H1 (cell line): ENCODE results near the gene WRAP53. TPM values are rescaled to one million over a fixed set of nuclear protein-coding genes. Genes with fewer than 3 reads are reported as not detected.

Source experiments
- ASH2L ChIP-seq: fragments of 200-600, 300-600 bp; sonication (generic); IDR thresholded peaks from one replicate; pipeline ENCODE4 v1.7.1; 2017; ENCODE audit warnings: low read length
- CEBPB ChIP-seq: IDR thresholded peaks from 2 replicates; pipeline ENCODE4 v1.6.1; 2012; ENCODE audit warnings: low read depth, low read length
- FOSL1 ChIP-seq: IDR thresholded peaks from 2 replicates; pipeline ENCODE4 v1.6.1; 2011; ENCODE audit warnings: mild to moderate bottlenecking, low read depth, low read length, moderate library complexity; ENCODE audit not compliant: insufficient read depth
- GTF2F1 ChIP-seq: IDR thresholded peaks from 2 replicates; pipeline ENCODE4 v1.6.1; 2012; ENCODE audit warnings: low read depth, low read length, improper control_type of control experiment, borderline replicate concordance
- HDAC2 ChIP-seq, 2 experiments: fragments of 300-600 bp in 1 of 2; sonication (generic) in 1 of 2; IDR thresholded peaks; 2 replicates each; pipeline ENCODE4 v1.6.1; 2011 to 2012; ENCODE audit warnings: low read depth in 2 of 2, low read length in 2 of 2, mild to moderate bottlenecking in 2 of 2, moderate library complexity in 2 of 2, borderline replicate concordance in 1 of 2, inconsistent platforms in 1 of 2
- JUND ChIP-seq: IDR thresholded peaks from 2 replicates; pipeline ENCODE4 v1.6.1; 2011; ENCODE audit warnings: mild to moderate bottlenecking, improper control_type of control experiment, low read length
- MAFK ChIP-seq: IDR thresholded peaks from 2 replicates; pipeline ENCODE4 v1.6.1; 2012; ENCODE audit warnings: low read depth, mild to moderate bottlenecking, improper control_type of control experiment, low read length
- NRF1 ChIP-seq: IDR thresholded peaks from 2 replicates; pipeline ENCODE4 v1.6.1; 2011; ENCODE audit warnings: mild to moderate bottlenecking, low read depth, low read length, improper control_type of control experiment
- POLR2AphosphoS5 ChIP-seq: IDR thresholded peaks from 2 replicates; pipeline ENCODE4 v1.6.1; 2011; ENCODE audit warnings: low read depth, low read length
- polyA plus RNA-seq, 7 experiments: library from polyadenylated mRNA; depleted of rRNA in 3 of 7; stranded (reverse) in 5 of 7; unstranded in 2 of 7; fragments of >200 nt in 5 of 7; fragments of 200-250 nt in 2 of 7; gene quantifications; 1 replicate in 5 of 7; 2 replicates in 1 of 7; 4 replicates in 1 of 7; pipeline versions ENCODE4 v1.2.1 to v1.2.3, GENCODE V29; 2011 to 2013; ENCODE audit warnings: missing spikeins in 2 of 7, mixed read lengths in 2 of 7
- total RNA-seq: library from RNA; stranded (reverse); fragmentation: NEBNext Ultra II Directional; extraction: Animal tissue kit (Norgen Biotek cat#: 25700); gene quantifications from 2 replicates; pipeline ENCODE4 v1.2.1, GENCODE V29; 2021
- TF ChIP-seq, protein P1 (sequence below): fragments of 300-600 bp; sonication (generic); IDR thresholded peaks from 2 replicates; pipeline ENCODE4 v1.7.1; 2012; ENCODE audit warnings: low read length, moderate library complexity, mild to moderate bottlenecking, inconsistent platforms; ENCODE audit not compliant: insufficient replicate concordance

The WRAP53 gene
- total and polyA plus RNA-seq, 2 of the 8 experiments (the other 6 are each of a cell fraction or from before 2014, with no cell fraction given) = 29.2 to 30.1 TPM

DNA sequence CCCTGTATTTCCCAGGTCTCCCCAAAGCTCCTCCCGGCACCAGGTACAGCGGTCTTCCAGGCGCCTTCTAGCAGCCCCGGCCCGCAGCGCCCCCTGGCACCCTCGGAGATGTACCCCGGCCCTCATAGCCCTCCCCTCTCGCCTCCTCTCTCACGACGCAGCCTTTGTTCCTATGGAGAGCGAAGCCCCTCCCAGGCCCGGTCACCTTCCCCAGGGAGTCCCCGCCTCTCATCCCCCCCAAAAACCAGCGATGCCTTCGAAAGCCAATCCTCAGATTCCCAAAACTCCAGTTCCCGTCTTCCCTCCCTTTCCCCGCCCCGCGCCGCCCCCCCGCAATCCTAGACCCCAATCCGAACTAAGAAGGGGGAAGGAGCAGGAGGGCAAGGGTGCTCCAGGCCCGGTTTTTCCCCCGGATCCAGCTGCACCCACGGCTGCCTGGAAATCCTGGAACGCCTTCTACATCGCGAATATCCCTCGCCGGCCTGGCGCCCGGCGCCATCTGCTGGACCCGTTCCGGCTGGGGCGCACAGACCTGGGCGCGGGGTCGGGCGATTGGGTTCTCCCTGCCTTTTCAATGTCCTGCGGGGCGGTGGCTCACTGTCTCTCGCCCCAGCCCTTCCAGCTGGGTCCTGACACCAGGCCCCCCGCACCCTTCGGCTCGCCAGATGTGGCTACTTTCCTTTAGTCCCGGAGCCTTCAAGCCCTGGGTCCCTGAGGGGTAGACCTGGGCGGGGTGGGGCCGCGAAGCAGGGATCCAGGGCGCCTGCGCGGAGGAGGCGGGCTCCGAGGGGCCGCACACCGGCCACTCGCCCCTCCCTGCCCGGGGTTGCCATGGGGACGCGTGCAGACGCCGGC lies 28.9 kb downstream of the WRAP53 start, which contains the start of gene DNAH2 (continued):
- TF ChIP-seq HDAC2 (IDR thresholded peaks at IDR 0.05; ENCODE audit: borderline replicate concordance in 1 of 2, low read depth in 2 of 2, low read length in 2 of 2) (peak; percentile 90 to 95; a peak in 3 of 4 replicates), CEBPB (no peak), FOSL1 (no peak), MAFK (no peak), ASH2L (peak; percentile 81), GTF2F1 (0 out of 2 replicates have a peak, but pooled peaks have one; percentile 23), NRF1 (peak; percentile 58), POLR2AphosphoS5 (no peak; the same call in 1 of the 2 replicates), JUND (no peak)
- TF ChIP-seq, protein P1, sequence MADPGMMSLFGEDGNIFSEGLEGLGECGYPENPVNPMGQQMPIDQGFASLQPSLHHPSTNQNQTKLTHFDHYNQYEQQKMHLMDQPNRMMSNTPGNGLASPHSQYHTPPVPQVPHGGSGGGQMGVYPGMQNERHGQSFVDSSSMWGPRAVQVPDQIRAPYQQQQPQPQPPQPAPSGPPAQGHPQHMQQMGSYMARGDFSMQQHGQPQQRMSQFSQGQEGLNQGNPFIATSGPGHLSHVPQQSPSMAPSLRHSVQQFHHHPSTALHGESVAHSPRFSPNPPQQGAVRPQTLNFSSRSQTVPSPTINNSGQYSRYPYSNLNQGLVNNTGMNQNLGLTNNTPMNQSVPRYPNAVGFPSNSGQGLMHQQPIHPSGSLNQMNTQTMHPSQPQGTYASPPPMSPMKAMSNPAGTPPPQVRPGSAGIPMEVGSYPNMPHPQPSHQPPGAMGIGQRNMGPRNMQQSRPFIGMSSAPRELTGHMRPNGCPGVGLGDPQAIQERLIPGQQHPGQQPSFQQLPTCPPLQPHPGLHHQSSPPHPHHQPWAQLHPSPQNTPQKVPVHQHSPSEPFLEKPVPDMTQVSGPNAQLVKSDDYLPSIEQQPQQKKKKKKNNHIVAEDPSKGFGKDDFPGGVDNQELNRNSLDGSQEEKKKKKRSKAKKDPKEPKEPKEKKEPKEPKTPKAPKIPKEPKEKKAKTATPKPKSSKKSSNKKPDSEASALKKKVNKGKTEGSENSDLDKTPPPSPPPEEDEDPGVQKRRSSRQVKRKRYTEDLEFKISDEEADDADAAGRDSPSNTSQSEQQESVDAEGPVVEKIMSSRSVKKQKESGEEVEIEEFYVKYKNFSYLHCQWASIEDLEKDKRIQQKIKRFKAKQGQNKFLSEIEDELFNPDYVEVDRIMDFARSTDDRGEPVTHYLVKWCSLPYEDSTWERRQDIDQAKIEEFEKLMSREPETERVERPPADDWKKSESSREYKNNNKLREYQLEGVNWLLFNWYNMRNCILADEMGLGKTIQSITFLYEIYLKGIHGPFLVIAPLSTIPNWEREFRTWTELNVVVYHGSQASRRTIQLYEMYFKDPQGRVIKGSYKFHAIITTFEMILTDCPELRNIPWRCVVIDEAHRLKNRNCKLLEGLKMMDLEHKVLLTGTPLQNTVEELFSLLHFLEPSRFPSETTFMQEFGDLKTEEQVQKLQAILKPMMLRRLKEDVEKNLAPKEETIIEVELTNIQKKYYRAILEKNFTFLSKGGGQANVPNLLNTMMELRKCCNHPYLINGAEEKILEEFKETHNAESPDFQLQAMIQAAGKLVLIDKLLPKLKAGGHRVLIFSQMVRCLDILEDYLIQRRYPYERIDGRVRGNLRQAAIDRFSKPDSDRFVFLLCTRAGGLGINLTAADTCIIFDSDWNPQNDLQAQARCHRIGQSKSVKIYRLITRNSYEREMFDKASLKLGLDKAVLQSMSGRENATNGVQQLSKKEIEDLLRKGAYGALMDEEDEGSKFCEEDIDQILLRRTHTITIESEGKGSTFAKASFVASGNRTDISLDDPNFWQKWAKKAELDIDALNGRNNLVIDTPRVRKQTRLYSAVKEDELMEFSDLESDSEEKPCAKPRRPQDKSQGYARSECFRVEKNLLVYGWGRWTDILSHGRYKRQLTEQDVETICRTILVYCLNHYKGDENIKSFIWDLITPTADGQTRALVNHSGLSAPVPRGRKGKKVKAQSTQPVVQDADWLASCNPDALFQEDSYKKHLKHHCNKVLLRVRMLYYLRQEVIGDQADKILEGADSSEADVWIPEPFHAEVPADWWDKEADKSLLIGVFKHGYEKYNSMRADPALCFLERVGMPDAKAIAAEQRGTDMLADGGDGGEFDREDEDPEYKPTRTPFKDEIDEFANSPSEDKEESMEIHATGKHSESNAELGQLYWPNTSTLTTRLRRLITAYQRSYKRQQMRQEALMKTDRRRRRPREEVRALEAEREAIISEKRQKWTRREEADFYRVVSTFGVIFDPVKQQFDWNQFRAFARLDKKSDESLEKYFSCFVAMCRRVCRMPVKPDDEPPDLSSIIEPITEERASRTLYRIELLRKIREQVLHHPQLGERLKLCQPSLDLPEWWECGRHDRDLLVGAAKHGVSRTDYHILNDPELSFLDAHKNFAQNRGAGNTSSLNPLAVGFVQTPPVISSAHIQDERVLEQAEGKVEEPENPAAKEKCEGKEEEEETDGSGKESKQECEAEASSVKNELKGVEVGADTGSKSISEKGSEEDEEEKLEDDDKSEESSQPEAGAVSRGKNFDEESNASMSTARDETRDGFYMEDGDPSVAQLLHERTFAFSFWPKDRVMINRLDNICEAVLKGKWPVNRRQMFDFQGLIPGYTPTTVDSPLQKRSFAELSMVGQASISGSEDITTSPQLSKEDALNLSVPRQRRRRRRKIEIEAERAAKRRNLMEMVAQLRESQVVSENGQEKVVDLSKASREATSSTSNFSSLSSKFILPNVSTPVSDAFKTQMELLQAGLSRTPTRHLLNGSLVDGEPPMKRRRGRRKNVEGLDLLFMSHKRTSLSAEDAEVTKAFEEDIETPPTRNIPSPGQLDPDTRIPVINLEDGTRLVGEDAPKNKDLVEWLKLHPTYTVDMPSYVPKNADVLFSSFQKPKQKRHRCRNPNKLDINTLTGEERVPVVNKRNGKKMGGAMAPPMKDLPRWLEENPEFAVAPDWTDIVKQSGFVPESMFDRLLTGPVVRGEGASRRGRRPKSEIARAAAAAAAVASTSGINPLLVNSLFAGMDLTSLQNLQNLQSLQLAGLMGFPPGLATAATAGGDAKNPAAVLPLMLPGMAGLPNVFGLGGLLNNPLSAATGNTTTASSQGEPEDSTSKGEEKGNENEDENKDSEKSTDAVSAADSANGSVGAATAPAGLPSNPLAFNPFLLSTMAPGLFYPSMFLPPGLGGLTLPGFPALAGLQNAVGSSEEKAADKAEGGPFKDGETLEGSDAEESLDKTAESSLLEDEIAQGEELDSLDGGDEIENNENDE = peak; percentile 19
